SK-N-SH (cell line): ENCODE data around the gene ARID1B.

ENCODE experiments used
- GATA2 ChIP-seq: sonication (generic); formaldehyde crosslinking; IDR thresholded peaks from 2 replicates; pipeline ENCODE4 v1.5.0; 2020; ENCODE audit warnings: mild to moderate bottlenecking, missing genetic modification reagents
- JUND ChIP-seq: IDR thresholded peaks from 2 replicates; pipeline ENCODE4 v1.4.0; 2012
- MXI1 ChIP-seq: IDR thresholded peaks from 2 replicates; pipeline ENCODE4 v1.6.1; 2012; ENCODE audit warnings: mild to moderate bottlenecking, low read depth, low read length, improper control_type of control experiment
- POLR2AphosphoS5 ChIP-seq: IDR thresholded peaks from 2 replicates; pipeline ENCODE4 v1.6.1; 2012; ENCODE audit warnings: low read depth, low read length
- RAD21 ChIP-seq: IDR thresholded peaks from 2 replicates; pipeline ENCODE4 v1.6.1; 2012; ENCODE audit warnings: mild to moderate bottlenecking, low read length
- RXRA ChIP-seq: IDR thresholded peaks from 2 replicates; pipeline ENCODE4 v1.4.0; 2012; ENCODE audit warnings: low read depth, mild to moderate bottlenecking, borderline replicate concordance
- SIN3A ChIP-seq: IDR thresholded peaks from 2 replicates; pipeline ENCODE4 v1.6.1; 2012; ENCODE audit warnings: low read depth, mild to moderate bottlenecking, low read length, moderate library complexity, borderline replicate concordance
- SMC3 ChIP-seq: IDR thresholded peaks from 2 replicates; pipeline ENCODE4 v1.6.1; 2012; ENCODE audit warnings: low read depth, low read length, improper control_type of control experiment
- TF ChIP-seq, protein P1 (sequence below): fragments of 200-600 bp; sonication (generic); IDR thresholded peaks from 2 replicates; pipeline ENCODE4 v1.6.1; 2017; ENCODE audit warnings: antibody characterized with exemption, mild to moderate bottlenecking, moderate library complexity

DNA sequence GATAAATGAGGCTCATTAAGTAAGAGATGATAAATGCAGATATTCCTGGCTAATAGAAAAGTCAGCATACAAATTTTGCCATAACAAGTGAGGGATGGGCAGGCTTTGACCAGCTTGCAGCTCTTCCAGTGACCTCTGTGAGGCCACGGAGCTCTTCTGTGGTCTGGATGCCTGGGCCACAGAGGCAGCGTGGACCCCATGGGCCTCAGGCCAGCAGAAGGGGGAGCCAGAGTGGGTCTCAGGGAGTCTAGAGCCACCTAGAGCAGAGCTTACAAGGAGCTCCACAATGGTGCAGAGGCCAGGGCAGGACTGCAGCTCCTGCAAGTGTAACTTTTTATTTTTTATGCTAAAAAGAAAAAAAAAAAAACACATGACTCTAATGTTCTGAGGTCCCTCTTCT lies 165.1 kb downstream of the ARID1B start:
- TF ChIP-seq, protein P1, sequence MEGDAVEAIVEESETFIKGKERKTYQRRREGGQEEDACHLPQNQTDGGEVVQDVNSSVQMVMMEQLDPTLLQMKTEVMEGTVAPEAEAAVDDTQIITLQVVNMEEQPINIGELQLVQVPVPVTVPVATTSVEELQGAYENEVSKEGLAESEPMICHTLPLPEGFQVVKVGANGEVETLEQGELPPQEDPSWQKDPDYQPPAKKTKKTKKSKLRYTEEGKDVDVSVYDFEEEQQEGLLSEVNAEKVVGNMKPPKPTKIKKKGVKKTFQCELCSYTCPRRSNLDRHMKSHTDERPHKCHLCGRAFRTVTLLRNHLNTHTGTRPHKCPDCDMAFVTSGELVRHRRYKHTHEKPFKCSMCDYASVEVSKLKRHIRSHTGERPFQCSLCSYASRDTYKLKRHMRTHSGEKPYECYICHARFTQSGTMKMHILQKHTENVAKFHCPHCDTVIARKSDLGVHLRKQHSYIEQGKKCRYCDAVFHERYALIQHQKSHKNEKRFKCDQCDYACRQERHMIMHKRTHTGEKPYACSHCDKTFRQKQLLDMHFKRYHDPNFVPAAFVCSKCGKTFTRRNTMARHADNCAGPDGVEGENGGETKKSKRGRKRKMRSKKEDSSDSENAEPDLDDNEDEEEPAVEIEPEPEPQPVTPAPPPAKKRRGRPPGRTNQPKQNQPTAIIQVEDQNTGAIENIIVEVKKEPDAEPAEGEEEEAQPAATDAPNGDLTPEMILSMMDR = no peak
- TF ChIP-seq SIN3A (no peak), SMC3 (no peak), GATA2 (no peak), JUND (no peak), RXRA (no peak), MXI1 (no peak), POLR2AphosphoS5 (no peak), RAD21 (no peak)
